IPS-18c (cell line): ENCODE results near the gene IGF1R.

Experiments used
- H3K4me3 ChIP-seq: 2 replicates; pipeline ENCODE4 v1.7.0; 2013; ENCODE audit warnings: low read depth, mild to moderate bottlenecking, low read length, moderate library complexity; ENCODE audit not compliant: insufficient read depth
- H3K9me3 ChIP-seq: one replicate; pipeline ENCODE4 v1.6.1; 2013; ENCODE audit warnings: mild to moderate bottlenecking, low read length, moderate library complexity; ENCODE audit not compliant: control insufficient read depth, insufficient read depth

The IGF1R gene

DNA sequence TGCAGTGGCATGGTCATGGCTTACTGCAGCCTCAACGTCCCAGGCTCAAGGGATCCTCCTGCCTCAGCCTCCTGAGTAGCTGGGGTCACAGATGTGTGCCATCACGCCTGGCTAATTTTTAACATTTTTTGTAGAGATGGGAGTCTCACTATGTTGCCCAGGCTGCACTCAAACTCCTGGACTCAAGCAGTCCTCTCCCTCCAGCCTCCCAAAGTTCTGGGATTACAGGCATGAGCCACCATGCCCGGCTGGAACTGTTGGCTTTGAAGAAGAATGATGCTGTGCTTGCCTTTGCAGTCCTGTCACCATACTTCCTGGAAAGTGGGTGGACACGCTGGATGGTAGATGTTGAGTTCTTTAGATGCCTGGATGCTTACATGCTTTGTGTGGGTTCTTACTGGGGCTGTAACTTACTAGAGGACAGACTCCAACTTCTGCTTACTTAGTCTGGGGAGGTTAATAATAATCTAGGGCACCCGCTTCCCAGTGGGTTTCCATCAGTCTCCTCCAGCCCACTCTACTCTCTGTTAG is 36.7 kb downstream of the IGF1R start:
- Histone ChIP-seq H3K4me3 (no peak overlapping the region), H3K9me3 (no peaks in the 10 kb centered on the region)

- Histone ChIP-seq H3K4me3 (no peak overlapping the region), H3K9me3 (no peaks in the 10 kb centered on the region)
Measured at GRCh38 chr15:98686983-98687382, 38.6 kb downstream of the IGF1R start.

DNA sequence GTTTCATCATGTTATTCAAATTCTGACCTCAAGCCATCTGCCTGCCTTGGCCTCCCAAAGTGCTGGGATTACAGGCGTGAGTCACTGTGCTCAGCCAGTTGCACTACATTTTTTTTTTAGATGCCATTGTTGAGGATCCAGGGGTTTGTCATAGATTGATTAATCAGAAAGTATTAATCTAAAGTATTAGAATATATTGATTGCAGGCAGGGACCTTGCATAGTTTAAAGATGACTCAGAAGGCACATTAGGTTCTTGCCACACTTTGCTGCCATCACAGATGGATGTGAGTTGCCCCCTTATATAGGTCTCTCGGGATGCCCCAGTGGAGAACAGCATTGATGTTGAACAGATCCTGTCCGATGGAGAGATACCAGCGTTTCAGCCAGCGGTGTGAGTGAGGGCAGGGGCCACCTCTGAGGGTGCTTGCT is 41.1 kb downstream of the IGF1R start:
- no peaks in the 10 kb centered on the region for H3K9me3 ChIP-seq
- no peak overlapping the region for H3K4me3 ChIP-seq

DNA sequence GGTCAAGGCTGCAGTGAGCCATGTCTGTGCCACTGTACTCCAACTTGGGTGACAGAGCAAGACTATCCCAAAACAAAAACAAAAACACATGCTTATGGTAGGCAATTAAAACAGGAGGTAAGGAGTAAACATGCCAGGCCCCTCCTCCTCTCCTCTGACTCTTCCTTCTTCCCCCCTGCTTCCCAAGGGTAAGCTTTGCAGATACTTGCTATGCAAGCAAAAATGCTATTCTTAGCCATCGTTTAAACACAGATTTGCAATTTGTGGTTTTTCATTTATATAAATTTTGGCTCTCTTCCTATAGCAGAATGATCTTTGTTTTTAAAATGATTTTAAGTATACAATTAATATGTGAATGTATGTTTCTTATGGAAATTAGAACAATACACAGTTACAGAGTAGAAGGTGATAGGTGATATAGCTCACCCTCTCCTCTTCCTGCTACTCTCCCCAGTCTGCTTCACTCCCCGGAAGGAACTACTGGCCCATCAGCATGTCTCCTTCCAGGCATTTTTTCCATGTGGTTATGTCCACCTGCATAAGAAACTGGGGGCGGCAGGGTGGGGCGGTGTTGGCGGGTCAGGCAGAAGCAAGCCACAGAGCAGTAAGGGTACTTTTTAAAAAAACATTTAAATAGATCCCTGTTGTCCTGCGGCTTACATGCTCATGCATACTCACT is 42.1 kb downstream of the IGF1R start:
- no peaks in the 10 kb centered on the region for H3K9me3 ChIP-seq
- no peak overlapping the region for H3K4me3 ChIP-seq

GRCh38 chr15:98692213-98692612 is 43.9 kb downstream of the IGF1R start:
- no peak overlapping the region for H3K4me3 ChIP-seq
- H3K9me3 ChIP-seq: no peaks in the 10 kb centered on the region

DNA sequence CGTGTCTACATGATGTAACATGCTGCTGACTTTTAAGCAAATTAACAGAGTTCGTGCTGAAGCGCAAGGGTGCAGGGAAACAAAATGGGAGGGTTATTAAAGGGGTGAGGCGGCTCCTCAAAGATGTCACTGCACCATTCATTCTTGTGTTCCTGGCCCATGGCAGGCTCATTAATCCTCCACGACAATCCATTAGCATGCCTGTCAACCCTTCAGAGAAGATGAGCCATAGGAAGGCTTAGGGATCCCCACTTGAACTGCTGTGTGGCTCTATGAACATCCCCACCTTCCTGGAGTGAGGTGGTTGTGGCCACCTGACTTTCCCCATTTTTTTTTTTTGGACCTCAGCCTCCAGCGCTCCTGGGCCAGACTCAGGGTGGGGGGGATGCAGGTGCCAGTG is 45.8 kb downstream of the IGF1R start:
- no peaks in the 10 kb centered on the region for H3K9me3 ChIP-seq

GRCh38 chr15:98698792-98699191 is 50.5 kb downstream of the IGF1R start:
- no peaks in the 10 kb centered on the region for H3K9me3 ChIP-seq
- no peak overlapping the region for H3K4me3 ChIP-seq

More for the DNA sequence above, 45.8 kb downstream of the IGF1R start:
- no peak overlapping the region for H3K4me3 ChIP-seq

- H3K4me3 ChIP-seq: no peak overlapping the region
- H3K9me3 ChIP-seq: no peaks in the 10 kb centered on the region
Measured at GRCh38 chr15:98699591-98700424, 51.5 kb downstream of the IGF1R start.

DNA sequence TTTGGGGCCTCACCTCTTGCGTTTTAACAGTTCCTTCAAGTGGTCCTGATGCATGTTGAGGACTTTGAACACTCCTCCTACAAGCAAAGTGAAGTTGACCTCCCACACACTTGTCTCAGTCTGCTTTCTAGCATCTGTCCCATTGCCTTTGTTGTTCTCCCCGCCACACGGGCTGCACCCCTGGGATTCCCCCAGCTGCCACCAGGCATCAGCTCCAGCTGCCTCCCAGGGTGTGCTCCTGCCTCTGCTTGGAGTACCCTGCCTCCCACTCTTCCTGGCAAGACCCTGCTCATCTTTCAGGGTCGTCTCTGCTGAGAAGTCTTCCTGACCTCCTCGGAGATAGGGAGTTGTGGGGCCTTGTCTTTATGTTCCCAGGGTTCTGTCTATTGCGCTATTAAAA is 52.2 kb downstream of the IGF1R start:
- Histone ChIP-seq H3K9me3 (no peaks in the 10 kb centered on the region), H3K4me3 (no peak overlapping the region)

DNA sequence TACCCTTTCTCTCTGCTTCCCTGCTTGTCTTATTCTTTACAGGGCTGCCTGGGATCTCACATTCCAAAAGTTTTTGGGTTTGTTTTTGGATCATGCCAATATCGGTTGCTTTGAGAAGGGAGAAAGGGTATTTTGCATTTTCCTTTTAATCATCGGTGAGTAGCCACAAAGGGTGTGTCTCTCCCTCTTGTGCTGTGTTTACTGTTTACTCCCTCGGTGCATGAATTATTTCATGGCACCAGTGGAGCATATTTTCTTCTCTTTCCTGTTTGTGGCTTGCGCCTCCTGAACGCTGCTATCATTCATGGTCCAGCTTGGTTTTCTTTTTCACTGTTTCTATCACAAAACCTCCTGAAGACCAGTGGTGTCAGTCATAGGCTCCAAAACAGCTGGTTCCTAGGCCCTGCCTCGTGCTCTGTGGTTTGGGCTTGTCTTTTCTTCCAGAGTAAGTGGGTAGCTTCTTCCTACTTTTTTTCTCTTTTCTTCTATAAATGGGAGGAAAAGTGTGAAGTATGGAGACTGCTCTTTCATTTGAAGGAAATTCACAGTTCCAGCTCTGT is 54.9 kb downstream of the IGF1R start:
- no peaks in the 10 kb centered on the region for H3K9me3 ChIP-seq
- no peak overlapping the region for H3K4me3 ChIP-seq

DNA sequence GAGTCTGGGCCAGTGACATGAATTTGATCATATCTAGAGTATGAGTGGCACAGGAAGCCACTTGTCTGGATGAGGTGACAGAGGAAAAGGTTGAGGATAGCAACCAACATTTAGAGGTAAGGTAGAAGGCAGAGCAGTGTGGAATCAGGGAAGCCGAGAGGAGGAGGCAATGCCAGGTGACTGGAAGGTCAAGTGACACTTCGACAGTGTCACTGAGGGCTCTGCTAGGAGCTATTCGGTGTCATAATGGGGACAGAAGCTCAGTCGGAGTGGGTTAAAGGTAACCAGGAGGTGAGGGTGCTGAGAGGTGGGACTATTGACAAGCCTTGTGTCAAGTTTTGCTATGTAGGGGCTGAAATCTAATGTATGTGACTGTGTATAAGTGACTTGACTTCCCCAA is 56.7 kb downstream of the IGF1R start:
- H3K4me3 ChIP-seq: no peak overlapping the region
- H3K9me3 ChIP-seq: no peaks in the 10 kb centered on the region

DNA sequence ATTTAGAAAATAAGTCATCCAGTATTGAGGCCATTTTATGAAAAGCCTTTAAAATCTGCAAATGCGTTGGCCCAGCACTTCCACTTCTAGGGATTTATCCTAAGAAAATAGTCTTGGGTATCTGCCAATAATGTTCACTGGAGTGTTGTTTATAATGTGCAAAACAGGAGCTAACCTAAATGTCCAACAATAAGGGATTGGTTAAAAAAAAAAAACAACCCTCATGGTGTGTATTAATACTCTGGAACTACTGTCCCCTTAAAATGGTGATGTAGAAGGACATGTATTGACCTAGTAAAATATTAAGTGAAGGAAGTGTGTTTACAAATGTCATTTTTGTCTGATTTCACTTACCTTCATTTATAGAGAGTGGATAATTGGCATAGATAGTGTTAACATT is 58.0 kb downstream of the IGF1R start:
- no peak overlapping the region for H3K4me3 ChIP-seq
- no peaks in the 10 kb centered on the region for H3K9me3 ChIP-seq

- Histone ChIP-seq H3K9me3 (no peaks in the 10 kb centered on the region), H3K4me3 (no peak overlapping the region)
Measured at GRCh38 chr15:98706986-98707385, 58.6 kb downstream of the IGF1R start.

DNA sequence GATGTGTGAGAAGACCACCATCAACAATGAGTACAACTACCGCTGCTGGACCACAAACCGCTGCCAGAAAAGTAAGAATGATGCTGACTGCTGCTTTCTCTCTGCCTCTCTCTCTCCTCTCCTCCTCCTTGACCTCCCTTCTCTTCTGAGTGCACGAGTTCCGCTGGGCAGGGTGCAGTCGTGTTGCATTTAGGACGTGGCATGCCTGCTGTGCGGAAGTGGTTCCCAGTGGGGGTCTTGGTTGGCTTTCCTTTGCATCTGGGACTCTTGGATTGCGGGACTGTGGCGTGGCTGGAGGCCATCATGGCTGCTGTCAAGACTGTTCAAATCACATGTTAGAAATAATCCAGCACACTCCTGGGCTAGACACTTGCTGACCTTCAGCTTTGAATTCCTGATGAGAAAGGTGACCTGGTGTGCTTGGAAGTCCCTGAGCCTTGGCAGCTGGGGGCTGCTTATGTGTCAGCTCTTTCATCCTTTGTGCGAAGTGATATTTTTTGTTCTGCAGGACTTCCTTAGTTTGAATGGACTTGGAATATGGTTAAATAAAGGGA is 59.8 kb downstream of the IGF1R start:
- H3K9me3 ChIP-seq: no peaks in the 10 kb centered on the region
- H3K4me3 ChIP-seq: no peak overlapping the region

- H3K4me3 ChIP-seq: no peak overlapping the region
- no peaks in the 10 kb centered on the region for H3K9me3 ChIP-seq
Measured at GRCh38 chr15:98711810-98712209, 63.5 kb downstream of the IGF1R start.

GRCh38 chr15:98712845-98713584 is 64.7 kb downstream of the IGF1R start:
- Histone ChIP-seq H3K9me3 (no peaks in the 10 kb centered on the region), H3K4me3 (no peak overlapping the region)

DNA sequence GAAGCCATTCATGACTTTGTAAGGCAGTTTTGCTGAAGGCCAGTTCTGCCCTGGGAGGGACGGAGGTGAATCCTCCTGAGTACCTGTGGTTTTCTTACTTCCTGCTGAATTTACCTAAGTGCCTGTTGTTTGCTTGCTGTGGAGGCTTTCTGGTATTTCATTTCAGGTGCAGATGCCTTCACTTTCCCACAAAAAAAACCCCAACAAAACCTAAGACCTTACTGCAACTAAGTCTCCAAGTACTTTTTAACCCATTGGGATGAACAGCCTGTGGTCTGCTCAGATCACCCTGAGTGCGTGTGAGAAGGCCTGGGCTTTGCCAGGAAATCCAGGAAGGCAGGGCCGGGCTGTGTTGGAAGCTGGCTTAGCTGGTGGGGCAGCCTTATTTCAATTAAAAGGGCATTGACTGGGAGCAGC is 65.3 kb downstream of the IGF1R start:
- no peaks in the 10 kb centered on the region for H3K9me3 ChIP-seq
- no peak overlapping the region for H3K4me3 ChIP-seq
